Uterus (tissue), 4 donors: ENCODE results near the gene ANP32E. TPM values are rescaled to one million over a fixed set of nuclear protein-coding genes. Genes with fewer than 3 reads are reported as not detected.

Source experiments
- DNase-seq, 2 donors: peaks; one replicate each; pipeline ENCODE4 v3.0.0-alpha.2; 2019 to 2020
- H3K27ac ChIP-seq, 2 donors: fragments of 200-600 bp; sonication (generic); 1 replicate in 1 of 2; 2 replicates in 1 of 2; pipeline ENCODE4 v1.5.1; 2016 to 2018
- H3K27me3 ChIP-seq, 2 donors: fragments of 200-600 bp; sonication (generic); one replicate each; pipeline ENCODE4 v1.5.1; 2018 to 2019; ENCODE audit warnings: control low read depth in 1 of 2
- H3K36me3 ChIP-seq, 2 donors: fragments of 200-600 bp; sonication (generic); one replicate each; pipeline ENCODE4 v1.5.1; 2019; ENCODE audit warnings: control low read depth in 1 of 2
- H3K4me1 ChIP-seq, 2 donors: fragments of 200-600 bp; sonication (generic); one replicate each; pipeline ENCODE4 v1.5.1; 2018 to 2019; ENCODE audit warnings: control low read depth in 1 of 2
- H3K4me3 ChIP-seq, 2 donors: fragments of 200-600 bp; sonication (generic); 1 replicate in 1 of 2; 2 replicates in 1 of 2; pipeline ENCODE4 v1.5.1; 2018 to 2019; ENCODE audit warnings: mild to moderate bottlenecking in 1 of 2
- H3K9me3 ChIP-seq, 2 donors: fragments of 200-600 bp; sonication (generic); one replicate each; pipeline ENCODE4 v1.5.1; 2019; ENCODE audit warnings: control low read depth in 1 of 2
- POLR2A ChIP-seq, 2 donors: fragments of 450-650 bp; IDR thresholded peaks; one replicate each; pipeline ENCODE4 v1.6.1; 2016; ENCODE audit warnings: antibody characterized with exemption in 2 of 2, mild to moderate bottlenecking in 1 of 2, moderate library complexity in 1 of 2
- intact Hi-C: fragments of 100-400 bp; cut with DNase I; formaldehyde crosslinking; loops from one replicate; pipeline ENCODE4 v1.15.1; 2023; ENCODE audit warnings: low total_unique reads
- total RNA-seq, 4 donors: library from RNA; depleted of rRNA in 3 of 4; stranded (reverse); fragments of >200 nt in 3 of 4; gene quantifications; one replicate each; pipeline versions ENCODE4 v1.1.0 to v1.2.4, GENCODE V29; 2014 to 2023
- TF ChIP-seq, protein P1 (sequence below), 4 experiments: fragments of 200-600 bp in 2 of 4; fragments of 450-650 bp in 2 of 4; sonication (generic) in 2 of 4; IDR thresholded peaks; one replicate each; pipeline ENCODE4 v1.5.1; 2016 to 2019; ENCODE audit warnings: antibody characterized with exemption in 4 of 4, mild to moderate bottlenecking in 2 of 4, moderate library complexity in 1 of 4
- donor health status: DM: yes; HTN: yes; CAD: no.

The ANP32E gene
- total RNA-seq, 4 donors from 2014 or later: 1.3 to 55.1 (median 38.6) TPM

DNA sequence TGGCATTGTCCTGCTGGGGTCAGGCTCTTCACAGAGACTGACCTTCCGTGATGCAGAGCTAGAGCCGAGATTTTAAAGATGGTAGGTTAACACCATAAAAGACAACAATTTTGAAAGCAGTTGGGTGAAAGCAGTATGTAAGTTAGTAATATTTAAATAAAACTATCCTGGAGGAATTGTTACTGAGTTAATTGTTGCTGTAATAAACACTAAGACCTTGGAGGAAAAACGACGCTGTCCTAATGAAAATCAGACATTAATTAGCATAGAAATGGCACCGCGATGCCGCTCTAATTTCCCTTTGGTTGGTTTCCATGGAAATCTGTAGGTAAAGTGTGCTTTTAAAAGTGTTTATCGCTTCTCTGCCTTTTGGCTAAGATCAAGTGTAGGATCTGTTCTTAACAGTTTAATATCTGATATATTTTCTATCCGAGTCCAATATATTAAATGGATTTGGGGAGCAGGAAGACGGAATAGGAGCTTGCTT is 745 bp upstream of the ANP32E start:
- Histone ChIP-seq H3K27me3 (no peaks in the 10 kb centered on the region), H3K9me3 (no peaks in the 10 kb centered on the region), H3K36me3 (no peaks in the 10 kb centered on the region), H3K27ac (peak overlapping the region; percentile 68 to 100), H3K4me3 (peak overlapping the region; percentile 58 to 94), H3K4me1 (peaks cover 0 to 6% of the 10 kb centered on the region in 2 donors)
- TF ChIP-seq, protein P1, sequence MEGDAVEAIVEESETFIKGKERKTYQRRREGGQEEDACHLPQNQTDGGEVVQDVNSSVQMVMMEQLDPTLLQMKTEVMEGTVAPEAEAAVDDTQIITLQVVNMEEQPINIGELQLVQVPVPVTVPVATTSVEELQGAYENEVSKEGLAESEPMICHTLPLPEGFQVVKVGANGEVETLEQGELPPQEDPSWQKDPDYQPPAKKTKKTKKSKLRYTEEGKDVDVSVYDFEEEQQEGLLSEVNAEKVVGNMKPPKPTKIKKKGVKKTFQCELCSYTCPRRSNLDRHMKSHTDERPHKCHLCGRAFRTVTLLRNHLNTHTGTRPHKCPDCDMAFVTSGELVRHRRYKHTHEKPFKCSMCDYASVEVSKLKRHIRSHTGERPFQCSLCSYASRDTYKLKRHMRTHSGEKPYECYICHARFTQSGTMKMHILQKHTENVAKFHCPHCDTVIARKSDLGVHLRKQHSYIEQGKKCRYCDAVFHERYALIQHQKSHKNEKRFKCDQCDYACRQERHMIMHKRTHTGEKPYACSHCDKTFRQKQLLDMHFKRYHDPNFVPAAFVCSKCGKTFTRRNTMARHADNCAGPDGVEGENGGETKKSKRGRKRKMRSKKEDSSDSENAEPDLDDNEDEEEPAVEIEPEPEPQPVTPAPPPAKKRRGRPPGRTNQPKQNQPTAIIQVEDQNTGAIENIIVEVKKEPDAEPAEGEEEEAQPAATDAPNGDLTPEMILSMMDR (IDR thresholded peaks at IDR 0.05): no peak
- TF ChIP-seq POLR2A (IDR thresholded peaks at IDR 0.05): no peak
- intact Hi-C loops: no loop called here
- no peak for DNase-seq

GRCh38 chr1:150235294-150235851 is 539 bp downstream of the ANP32E start:
- peaks cover 0 to 6% of the 10 kb centered on the region in 2 donors for H3K4me1 ChIP-seq
- H3K27me3 ChIP-seq: no peaks in the 10 kb centered on the region
- peak; percentile 46 to 52 for DNase-seq
- peak overlapping the region; percentile 94 to 100 for H3K27ac ChIP-seq
- no peaks in the 10 kb centered on the region for H3K36me3 ChIP-seq
- H3K4me3 ChIP-seq: peak overlapping the region; percentile 58 to 94
- intact Hi-C loops: no loop called here
- no peak for TF ChIP-seq POLR2A (IDR thresholded peaks at IDR 0.05)
- TF ChIP-seq, protein P1 (IDR thresholded peaks at IDR 0.05): no peak
- no peaks in the 10 kb centered on the region for H3K9me3 ChIP-seq

DNA sequence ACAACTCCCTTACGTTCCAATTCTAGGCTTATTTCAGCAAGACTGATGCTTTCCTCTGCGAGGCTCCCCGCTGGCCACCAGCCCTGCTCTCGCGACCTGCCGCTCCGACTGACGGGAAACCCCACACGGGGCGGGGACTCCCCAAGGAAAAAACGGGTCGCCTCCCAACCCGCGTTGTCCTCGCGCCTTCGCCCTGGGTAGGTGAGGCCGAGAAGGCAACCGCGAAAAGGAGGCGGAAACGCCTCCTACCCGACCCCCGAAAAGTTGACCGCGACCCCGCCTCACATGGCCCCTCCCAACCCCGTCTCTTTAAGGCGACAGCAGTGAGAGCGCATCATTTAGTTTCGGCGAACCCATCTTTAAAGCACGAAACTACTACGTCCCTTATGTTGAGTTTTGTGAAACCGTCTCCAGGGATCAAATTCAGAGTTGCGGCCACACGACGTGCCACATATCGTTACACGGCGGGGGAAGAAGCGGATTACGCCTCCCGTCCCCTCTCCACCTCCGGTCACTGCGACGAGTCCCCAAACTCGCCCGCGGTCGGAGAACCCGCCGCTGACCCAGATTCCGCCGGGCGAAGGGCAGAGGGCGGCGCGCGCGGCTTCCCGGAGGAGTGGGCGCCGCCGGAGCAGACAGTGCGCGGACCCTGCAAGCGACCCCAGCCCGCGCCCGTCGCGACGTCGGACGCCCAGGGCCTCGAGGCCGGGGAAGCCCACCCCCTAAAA is 1.2 kb downstream of the ANP32E start:
- no peaks in the 10 kb centered on the region for H3K9me3 ChIP-seq
- peak; percentile 55 to 58 for TF ChIP-seq POLR2A (IDR thresholded peaks at IDR 0.05)
- TF ChIP-seq, protein P1 (IDR thresholded peaks at IDR 0.05): no peak
- DNase-seq: peak; percentile 82
- peak overlapping the region; percentile 58 to 94 for H3K4me3 ChIP-seq
- no peaks in the 10 kb centered on the region for H3K36me3 ChIP-seq
- no peaks in the 10 kb centered on the region for H3K27me3 ChIP-seq
- intact Hi-C loops: no loop called here
- H3K4me1 ChIP-seq: peaks cover 0 to 6% of the 10 kb centered on the region in 2 donors
- H3K27ac ChIP-seq: peak overlapping the region; percentile 94 to 100

GRCh38 chr1:150234309-150234565 is 1.7 kb downstream of the ANP32E start:
- no peaks in the 10 kb centered on the region for H3K36me3 ChIP-seq
- intact Hi-C loops: no loop called here
- DNase-seq: no peak
- H3K27ac ChIP-seq: peak overlapping the region; percentile 94 to 100
- H3K27me3 ChIP-seq: no peaks in the 10 kb centered on the region
- H3K4me1 ChIP-seq: peaks cover 0 to 6% of the 10 kb centered on the region in 2 donors
- TF ChIP-seq, protein P1 (IDR thresholded peaks at IDR 0.05): no peak
- no peak for TF ChIP-seq POLR2A (IDR thresholded peaks at IDR 0.05)
- no peaks in the 10 kb centered on the region for H3K9me3 ChIP-seq
- H3K4me3 ChIP-seq: peak overlapping the region; percentile 58 to 94
